ENCODE measurements around the gene DELE1.

GRCh38 chr5:141961466-141961865, 37.8 kb downstream of the DELE1 start:
- TF ChIP-seq TCF4 (CRISPR knock-in tag; IDR thresholded peaks at IDR 0.05; ENCODE audit: borderline replicate concordance) (no peak), ESRRG (CRISPR knock-in tag; IDR thresholded peaks at IDR 0.05) (no peak), ISL1 (CRISPR knock-in tag; IDR thresholded peaks at IDR 0.05) (no peak), ZFP30 (CRISPR knock-in tag; IDR thresholded peaks at IDR 0.05) (no peak), RARB (CRISPR knock-in tag; IDR thresholded peaks at IDR 0.05) (no peak), ARNTL (CRISPR knock-in tag; IDR thresholded peaks at IDR 0.05; ENCODE audit: borderline replicate concordance, low read depth) (no peak)
